Measurements from ENCODE around the gene FAM107A. TPM values are rescaled to one million over a fixed set of nuclear protein-coding genes. Genes with fewer than 3 reads are reported as not detected.

FAM107A gene
- total and polyA plus RNA-seq, 2 of the 13 experiments (the other 11 are each of a cell fraction or from before 2014, with no cell fraction given): not detected

GRCh38 chr3:58557491-58557890 is 19.7 kb downstream of the FAM107A start (continued):
- TF ChIP-seq PHF20 (CRISPR knock-in tag; IDR thresholded peaks at IDR 0.05) (no peak), ZBTB49 (CRISPR knock-in tag; IDR thresholded peaks at IDR 0.05; ENCODE audit: borderline replicate concordance) (no peak), TBP (CRISPR knock-in tag; IDR thresholded peaks at IDR 0.05) (no peak), CREM (IDR thresholded peaks at IDR 0.05) (peak; percentile 26; the same call in 1 of the 2 replicates), CREM (CRISPR knock-in tag; IDR thresholded peaks at IDR 0.05) (no peak), TRIM24 (CRISPR knock-in tag; IDR thresholded peaks at IDR 0.05) (no peak), ZNF383 (CRISPR knock-in tag; IDR thresholded peaks at IDR 0.05; ENCODE audit: borderline replicate concordance) (no peak), MAX (IDR thresholded peaks at IDR 0.05) (0 out of 2 replicates have a peak, but pooled peaks have one; percentile 20), RARA (CRISPR knock-in tag; IDR thresholded peaks at IDR 0.05) (no peak), HHEX (CRISPR knock-in tag; IDR thresholded peaks at IDR 0.05) (no peak), BCL6 (CRISPR knock-in tag; IDR thresholded peaks at IDR 0.05) (0 out of 2 replicates have a peak, but pooled peaks have one; percentile 28), ZSCAN9 (CRISPR knock-in tag; IDR thresholded peaks at IDR 0.05; ENCODE audit: borderline replicate concordance) (no peak), ZNF788 (CRISPR knock-in tag; IDR thresholded peaks at IDR 0.05; ENCODE audit: borderline replicate concordance) (no peak), MBD4 (IDR thresholded peaks at IDR 0.05; ENCODE audit: borderline replicate concordance, low read length) (no peak), HOXA5 (CRISPR knock-in tag; IDR thresholded peaks at IDR 0.05) (peak; percentile 53; the same call in 1 of the 2 replicates), ZNF552 (CRISPR knock-in tag; IDR thresholded peaks at IDR 0.05; ENCODE audit: borderline replicate concordance) (no peak), SP4 (CRISPR knock-in tag; IDR thresholded peaks at IDR 0.05) (no peak), ZNF44 (CRISPR knock-in tag; IDR thresholded peaks at IDR 0.05) (no peak), NKX3-1 (CRISPR knock-in tag; IDR thresholded peaks at IDR 0.05) (no peak)
- TF ChIP-seq, protein P1, sequence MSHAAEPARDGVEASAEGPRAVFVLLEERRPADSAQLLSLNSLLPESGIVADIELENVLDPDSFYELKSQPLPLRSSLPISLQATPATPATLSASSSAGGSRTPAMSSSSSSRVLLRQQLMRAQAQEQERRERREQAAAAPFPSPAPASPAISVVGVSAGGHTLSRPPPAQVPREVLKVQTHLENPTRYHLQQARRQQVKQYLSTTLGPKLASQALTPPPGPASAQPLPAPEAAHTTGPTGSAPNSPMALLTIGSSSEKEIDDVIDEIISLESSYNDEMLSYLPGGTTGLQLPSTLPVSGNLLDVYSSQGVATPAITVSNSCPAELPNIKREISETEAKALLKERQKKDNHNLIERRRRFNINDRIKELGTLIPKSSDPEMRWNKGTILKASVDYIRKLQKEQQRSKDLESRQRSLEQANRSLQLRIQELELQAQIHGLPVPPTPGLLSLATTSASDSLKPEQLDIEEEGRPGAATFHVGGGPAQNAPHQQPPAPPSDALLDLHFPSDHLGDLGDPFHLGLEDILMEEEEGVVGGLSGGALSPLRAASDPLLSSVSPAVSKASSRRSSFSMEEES (CRISPR knock-in tag; IDR thresholded peaks at IDR 0.05): peak; percentile 55; the same call in 1 of the 2 replicates
- TF ChIP-seq, protein P2, sequence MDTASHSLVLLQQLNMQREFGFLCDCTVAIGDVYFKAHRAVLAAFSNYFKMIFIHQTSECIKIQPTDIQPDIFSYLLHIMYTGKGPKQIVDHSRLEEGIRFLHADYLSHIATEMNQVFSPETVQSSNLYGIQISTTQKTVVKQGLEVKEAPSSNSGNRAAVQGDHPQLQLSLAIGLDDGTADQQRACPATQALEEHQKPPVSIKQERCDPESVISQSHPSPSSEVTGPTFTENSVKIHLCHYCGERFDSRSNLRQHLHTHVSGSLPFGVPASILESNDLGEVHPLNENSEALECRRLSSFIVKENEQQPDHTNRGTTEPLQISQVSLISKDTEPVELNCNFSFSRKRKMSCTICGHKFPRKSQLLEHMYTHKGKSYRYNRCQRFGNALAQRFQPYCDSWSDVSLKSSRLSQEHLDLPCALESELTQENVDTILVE (CRISPR knock-in tag; IDR thresholded peaks at IDR 0.05): no peak
- TF ChIP-seq, protein P3, sequence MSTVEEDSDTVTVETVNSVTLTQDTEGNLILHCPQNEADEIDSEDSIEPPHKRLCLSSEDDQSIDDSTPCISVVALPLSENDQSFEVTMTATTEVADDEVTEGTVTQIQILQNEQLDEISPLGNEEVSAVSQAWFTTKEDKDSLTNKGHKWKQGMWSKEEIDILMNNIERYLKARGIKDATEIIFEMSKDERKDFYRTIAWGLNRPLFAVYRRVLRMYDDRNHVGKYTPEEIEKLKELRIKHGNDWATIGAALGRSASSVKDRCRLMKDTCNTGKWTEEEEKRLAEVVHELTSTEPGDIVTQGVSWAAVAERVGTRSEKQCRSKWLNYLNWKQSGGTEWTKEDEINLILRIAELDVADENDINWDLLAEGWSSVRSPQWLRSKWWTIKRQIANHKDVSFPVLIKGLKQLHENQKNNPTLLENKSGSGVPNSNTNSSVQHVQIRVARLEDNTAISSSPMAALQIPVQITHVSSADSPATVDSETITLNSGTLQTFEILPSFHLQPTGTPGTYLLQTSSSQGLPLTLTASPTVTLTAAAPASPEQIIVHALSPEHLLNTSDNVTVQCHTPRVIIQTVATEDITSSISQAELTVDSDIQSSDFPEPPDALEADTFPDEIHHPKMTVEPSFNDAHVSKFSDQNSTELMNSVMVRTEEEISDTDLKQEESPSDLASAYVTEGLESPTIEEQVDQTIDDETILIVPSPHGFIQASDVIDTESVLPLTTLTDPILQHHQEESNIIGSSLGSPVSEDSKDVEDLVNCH (CRISPR knock-in tag; IDR thresholded peaks at IDR 0.05): no peak

All from HepG2 (cell line).